ENCODE data around the gene LPCAT1.

- TF ChIP-seq POLR2AphosphoS5 (IDR thresholded peaks at IDR 0.05; ENCODE audit: borderline replicate concordance, low read depth, low read length) = no peak
- TF ChIP-seq EZH2 (IDR thresholded peaks at IDR 0.05) = no peak
These were observed 44.1 kb downstream of the LPCAT1 start for GRCh38 chr5:1479581-1480188.

Measured in SK-N-MC (cell line).